ENCODE measurements around the gene CRYBG2. TPM values are rescaled to one million over a fixed set of nuclear protein-coding genes. Genes with fewer than 3 reads are reported as not detected.
"Not testable (repeated sequence)": the region's sequence is repeated elsewhere in the genome, so short reads cannot be mapped to it uniquely, and the experiment has no call there.

The CRYBG2 gene
- polyA plus RNA-seq, 1 donor: 0.65 TPM

GRCh38 chr1:26349188-26349876 is 4.6 kb downstream of the CRYBG2 start:
- DNase-seq: no peak

GRCh38 chr1:26346274-26347033 is 7.5 kb downstream of the CRYBG2 start:
- no peak for DNase-seq

- no peak for DNase-seq
Measured at GRCh38 chr1:26345718-26346117, 8.2 kb downstream of the CRYBG2 start.

- no peak for DNase-seq
Measured at GRCh38 chr1:26344147-26344920, 9.6 kb downstream of the CRYBG2 start.

GRCh38 chr1:26340047-26340481 is 13.9 kb downstream of the CRYBG2 start:
- no peak for DNase-seq

GRCh38 chr1:26338670-26339069 is 15.3 kb downstream of the CRYBG2 start:
- DNase-seq: no peak

- no peak for DNase-seq
Measured at GRCh38 chr1:26337625-26338024, 16.3 kb downstream of the CRYBG2 start.

GRCh38 chr1:26337206-26337535 is 16.8 kb downstream of the CRYBG2 start:
- DNase-seq: no peak

- peak; percentile 63 for DNase-seq
Measured at GRCh38 chr1:26336477-26337205, 17.3 kb downstream of the CRYBG2 start.

GRCh38 chr1:26335774-26336476 is 18.0 kb downstream of the CRYBG2 start:
- no peak for DNase-seq

- DNase-seq: not testable (repeated sequence)
Measured at GRCh38 chr1:26333312-26333711, 20.6 kb downstream of the CRYBG2 start.

GRCh38 chr1:26330276-26330675 is 23.7 kb downstream of the CRYBG2 start:
- DNase-seq: no peak

- not testable (repeated sequence) for DNase-seq
Measured at GRCh38 chr1:26329380-26329779, 24.6 kb downstream of the CRYBG2 start.

- no peak for DNase-seq
Measured at GRCh38 chr1:26328597-26328996, 25.3 kb downstream of the CRYBG2 start.

- DNase-seq: no peak
Measured at GRCh38 chr1:26327956-26328362, 26.0 kb downstream of the CRYBG2 start.

- DNase-seq: no peak
Measured at GRCh38 chr1:26324550-26324949, 29.4 kb downstream of the CRYBG2 start.

- DNase-seq: no peak
Measured at GRCh38 chr1:26323382-26323781, 30.5 kb downstream of the CRYBG2 start.

GRCh38 chr1:26322042-26322331 is 31.9 kb downstream of the CRYBG2 start:
- DNase-seq: no peak

- DNase-seq: peak; percentile 82
Measured at GRCh38 chr1:26321315-26322041, 32.5 kb downstream of the CRYBG2 start.

- DNase-seq: no peak
Measured at GRCh38 chr1:26320896-26321295, 33.0 kb downstream of the CRYBG2 start.
